Osteocyte (in vitro differentiated cells): ENCODE measurements around the gene AHR. TPM values are rescaled to one million over a fixed set of nuclear protein-coding genes. Genes with fewer than 3 reads are reported as not detected.
A peak's percentile ranks its signal among the peaks of the same experiment; 100 is the strongest.
"Not testable (repeated sequence)": the region's sequence is repeated elsewhere in the genome, so short reads cannot be mapped to it uniquely, and the experiment has no call there.

Experiments
- DNase-seq: peaks from one replicate; pipeline ENCODE4 v3.0.0; 2021; ENCODE audit warnings: mixed read lengths; ENCODE audit not compliant: unreplicated experiment; ENCODE audit errors: extremely low spot score
- H3K27ac Mint-ChIP-seq: one replicate; pipeline ENCODE4 v1.8.0; 2021; ENCODE audit warnings: mild to moderate bottlenecking, mixed read lengths; ENCODE audit not compliant: unreplicated experiment
- H3K27me3 Mint-ChIP-seq: one replicate; pipeline ENCODE4 v1.8.0; 2021; ENCODE audit warnings: mixed read lengths; ENCODE audit not compliant: unreplicated experiment
- H3K36me3 Mint-ChIP-seq: one replicate; pipeline ENCODE4 v1.8.0; 2021; ENCODE audit warnings: mixed read lengths; ENCODE audit not compliant: unreplicated experiment
- H3K4me1 Mint-ChIP-seq: one replicate; pipeline ENCODE4 v1.8.0; 2021; ENCODE audit warnings: mixed read lengths; ENCODE audit not compliant: unreplicated experiment
- H3K4me3 Mint-ChIP-seq: one replicate; pipeline ENCODE4 v1.8.0; 2021; ENCODE audit warnings: mild to moderate bottlenecking, moderate library complexity, mixed read lengths; ENCODE audit not compliant: unreplicated experiment
- H3K9me3 Mint-ChIP-seq: one replicate; pipeline ENCODE4 v1.8.0; 2021; ENCODE audit warnings: mixed read lengths; ENCODE audit not compliant: unreplicated experiment
- total RNA-seq: library from RNA; stranded (reverse); gene quantifications from 2 replicates; pipeline ENCODE4 v1.2.1, GENCODE V29; 2021
- TF ChIP-seq, protein P1 (sequence below): fragments of 200-600 bp; sonication (generic); IDR thresholded peaks from 2 replicates; pipeline ENCODE4 v1.5.0; 2021; ENCODE audit warnings: antibody characterized with exemption, mild to moderate bottlenecking, moderate library complexity

AHR gene
- total RNA-seq, 1 donor from 2014 or later = 270 TPM

GRCh38 chr7:17380736-17381662 is 82.5 kb downstream of the AHR start:
- Mint-ChIP-seq H3K36me3 (no peaks in the 10 kb centered on the region), H3K27ac (peak overlapping the region; percentile 61), H3K27me3 (no peaks in the 10 kb centered on the region), H3K4me3 (no peak overlapping the region), H3K4me1 (peaks cover 18% of the 10 kb centered on the region), H3K9me3 (no peaks in the 10 kb centered on the region)
- DNase-seq = no peak
- TF ChIP-seq, protein P1, sequence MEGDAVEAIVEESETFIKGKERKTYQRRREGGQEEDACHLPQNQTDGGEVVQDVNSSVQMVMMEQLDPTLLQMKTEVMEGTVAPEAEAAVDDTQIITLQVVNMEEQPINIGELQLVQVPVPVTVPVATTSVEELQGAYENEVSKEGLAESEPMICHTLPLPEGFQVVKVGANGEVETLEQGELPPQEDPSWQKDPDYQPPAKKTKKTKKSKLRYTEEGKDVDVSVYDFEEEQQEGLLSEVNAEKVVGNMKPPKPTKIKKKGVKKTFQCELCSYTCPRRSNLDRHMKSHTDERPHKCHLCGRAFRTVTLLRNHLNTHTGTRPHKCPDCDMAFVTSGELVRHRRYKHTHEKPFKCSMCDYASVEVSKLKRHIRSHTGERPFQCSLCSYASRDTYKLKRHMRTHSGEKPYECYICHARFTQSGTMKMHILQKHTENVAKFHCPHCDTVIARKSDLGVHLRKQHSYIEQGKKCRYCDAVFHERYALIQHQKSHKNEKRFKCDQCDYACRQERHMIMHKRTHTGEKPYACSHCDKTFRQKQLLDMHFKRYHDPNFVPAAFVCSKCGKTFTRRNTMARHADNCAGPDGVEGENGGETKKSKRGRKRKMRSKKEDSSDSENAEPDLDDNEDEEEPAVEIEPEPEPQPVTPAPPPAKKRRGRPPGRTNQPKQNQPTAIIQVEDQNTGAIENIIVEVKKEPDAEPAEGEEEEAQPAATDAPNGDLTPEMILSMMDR = no peak

DNA sequence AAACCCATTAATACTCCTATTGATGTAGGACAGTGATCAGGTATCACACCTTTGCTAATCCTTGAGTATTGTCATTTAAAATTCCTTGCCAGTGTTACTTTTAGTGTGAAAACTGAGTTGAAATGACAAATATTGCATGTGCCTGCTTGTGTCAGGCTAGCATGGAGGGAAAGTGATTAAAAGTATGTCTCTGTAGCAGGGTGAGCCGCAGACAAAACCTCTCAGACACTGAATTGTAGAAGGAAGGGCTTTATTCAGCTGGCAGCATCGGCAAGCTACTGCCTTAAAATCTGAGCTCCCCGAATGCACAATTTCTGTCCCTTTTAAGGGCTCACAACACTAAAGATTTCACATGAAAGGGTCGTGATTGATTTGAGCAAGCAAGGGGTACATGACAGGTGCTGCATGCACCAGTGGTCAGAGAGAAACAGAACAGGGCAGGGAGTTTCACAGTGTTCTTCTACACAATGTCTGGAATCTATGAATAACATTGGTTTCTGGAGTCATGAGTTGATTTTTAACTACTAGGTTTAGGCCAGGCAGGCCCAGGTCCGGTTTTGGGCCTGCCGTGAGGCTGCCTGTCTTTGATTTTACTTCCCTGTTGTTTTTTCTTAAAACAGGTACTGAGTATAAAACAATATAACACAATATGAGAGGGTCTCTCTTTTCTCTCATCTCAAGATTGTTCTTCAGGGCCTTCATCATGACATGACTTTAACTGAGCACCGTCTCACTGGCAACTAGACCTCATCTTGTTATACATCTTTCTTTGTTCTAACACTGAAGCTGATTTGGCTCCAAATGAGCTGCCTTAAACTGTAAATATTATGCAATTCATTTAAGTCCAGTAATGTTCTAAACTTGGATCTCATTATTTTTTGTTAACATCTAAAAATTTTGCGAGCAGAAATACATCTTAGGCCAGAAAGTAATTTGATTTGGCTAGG is 84.2 kb downstream of the AHR start:
- not testable (repeated sequence) for DNase-seq, H3K4me3 Mint-ChIP-seq, H3K27ac Mint-ChIP-seq, H3K36me3 Mint-ChIP-seq, H3K9me3 Mint-ChIP-seq, H3K27me3 Mint-ChIP-seq
- peaks cover 12% of the 10 kb centered on the region for H3K4me1 Mint-ChIP-seq

- TF ChIP-seq, protein P1 = no peak
- H3K9me3 Mint-ChIP-seq = no peaks in the 10 kb centered on the region
- no peak overlapping the region for H3K27ac Mint-ChIP-seq
- H3K4me3 Mint-ChIP-seq = no peak overlapping the region
- no peaks in the 10 kb centered on the region for H3K27me3 Mint-ChIP-seq
- peaks cover 12% of the 10 kb centered on the region for H3K4me1 Mint-ChIP-seq
- no peak for DNase-seq
- H3K36me3 Mint-ChIP-seq = peaks cover under 1% of the 10 kb centered on the region
Observed at GRCh38 chr7:17384400-17384799, 85.9 kb downstream of the AHR start.

DNA sequence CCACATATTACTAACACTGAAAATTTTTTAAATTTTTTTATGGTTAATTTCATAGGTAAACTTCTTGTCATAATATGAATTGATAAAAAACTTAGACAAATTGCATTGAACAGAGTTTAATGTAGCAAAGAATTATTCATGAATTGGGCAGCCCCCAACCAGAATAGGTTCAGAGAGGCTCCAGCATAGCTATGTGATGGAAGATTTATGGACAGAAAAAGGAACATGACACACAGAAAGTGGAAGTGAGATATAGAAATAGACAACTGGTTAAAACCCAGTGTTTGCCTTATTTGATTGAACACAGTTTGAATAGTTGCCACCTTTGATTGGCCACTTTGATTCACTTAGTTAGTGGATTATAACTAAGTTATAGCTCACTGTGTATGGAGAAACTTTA is 87.2 kb downstream of the AHR start:
- H3K9me3 Mint-ChIP-seq = no peaks in the 10 kb centered on the region
- no peak for DNase-seq
- H3K27me3 Mint-ChIP-seq = no peaks in the 10 kb centered on the region
- peaks cover 11% of the 10 kb centered on the region for H3K4me1 Mint-ChIP-seq
- TF ChIP-seq, protein P1 = no peak
- no peak overlapping the region for H3K4me3 Mint-ChIP-seq
- H3K36me3 Mint-ChIP-seq = peaks cover 3% of the 10 kb centered on the region
- no peak overlapping the region for H3K27ac Mint-ChIP-seq

DNA sequence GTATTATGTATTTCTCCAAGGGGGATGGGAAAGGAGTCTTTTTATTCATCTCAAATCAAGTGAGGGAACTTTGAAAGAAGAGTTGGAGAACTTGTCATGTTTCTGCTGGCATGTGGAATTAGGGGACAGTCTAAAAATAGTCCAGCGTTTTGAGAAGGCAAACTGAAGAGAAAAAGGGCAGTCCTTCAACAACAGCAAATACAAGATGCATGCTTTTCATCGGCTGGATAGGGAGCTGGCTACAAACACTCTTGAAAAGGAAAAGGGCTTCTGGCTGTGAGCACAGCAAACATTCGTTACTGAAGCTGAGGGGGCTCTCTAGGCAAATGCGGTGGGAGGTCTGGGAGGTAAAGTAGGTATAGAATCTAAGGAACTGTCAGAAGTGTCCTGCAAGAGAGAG is 91.9 kb downstream of the AHR start:
- Mint-ChIP-seq H3K4me1 (peaks cover 35% of the 10 kb centered on the region), H3K4me3 (no peak overlapping the region)
- TF ChIP-seq, protein P1 = no peak

More for the DNA sequence above, 91.9 kb downstream of the AHR start:
- DNase-seq = no peak
- Mint-ChIP-seq H3K36me3 (peaks cover 11% of the 10 kb centered on the region), H3K27me3 (no peaks in the 10 kb centered on the region), H3K27ac (no peak overlapping the region), H3K9me3 (peaks cover 11% of the 10 kb centered on the region)
